ENCODE data around the gene VTI1A.

DNA sequence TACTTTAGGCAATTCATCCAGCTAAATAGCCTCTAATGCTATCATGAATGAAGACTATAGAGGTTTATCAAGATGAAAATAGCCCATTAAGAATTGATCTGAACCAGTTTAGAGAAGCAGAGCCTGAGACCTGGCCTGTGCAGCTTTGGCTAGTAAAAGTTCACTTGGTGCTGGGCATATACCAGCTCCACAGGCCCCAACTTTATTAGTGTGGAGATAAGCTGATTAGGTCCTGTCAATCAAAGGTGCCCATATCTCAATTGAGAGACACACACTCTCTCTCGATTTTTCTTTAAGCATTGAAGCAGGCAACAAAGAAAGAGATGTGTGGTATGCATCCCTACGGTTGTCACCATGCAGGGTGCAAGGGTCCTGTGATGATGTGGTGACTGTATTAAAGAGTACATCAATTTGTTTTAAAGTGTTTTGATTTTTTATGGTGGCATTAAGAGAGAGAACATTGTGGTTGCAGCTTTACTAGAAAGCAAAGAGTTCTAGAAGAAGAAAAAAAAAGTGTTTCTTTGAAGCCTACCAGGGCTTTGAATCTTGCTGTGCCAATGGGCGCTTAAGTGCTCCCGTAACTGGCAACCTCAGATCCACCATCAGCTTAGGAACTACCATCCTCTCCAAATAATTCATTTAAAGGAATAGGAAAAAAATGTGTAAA, 111.6 kb downstream of the VTI1A start:
- TF ChIP-seq FUS (optimal IDR thresholded peaks at IDR 0.05; ENCODE audit: low read depth, low read length) (no peak), CCAR2 (IDR thresholded peaks at IDR 0.05; ENCODE audit: low read depth, low read length) (no peak), TBP (optimal IDR thresholded peaks at IDR 0.05; ENCODE audit: low read depth, low read length) (no peak), ETV5 (CRISPR knock-in tag; IDR thresholded peaks at IDR 0.05; ENCODE audit: low read depth) (no peak), POLR2AphosphoS5 (IDR thresholded peaks at IDR 0.05; ENCODE audit: control insufficient read depth, insufficient read depth, low read depth, low read length) (no peak), ZNF3 (CRISPR knock-in tag; IDR thresholded peaks at IDR 0.05) (no peak)
- TF ChIP-seq, protein P1, sequence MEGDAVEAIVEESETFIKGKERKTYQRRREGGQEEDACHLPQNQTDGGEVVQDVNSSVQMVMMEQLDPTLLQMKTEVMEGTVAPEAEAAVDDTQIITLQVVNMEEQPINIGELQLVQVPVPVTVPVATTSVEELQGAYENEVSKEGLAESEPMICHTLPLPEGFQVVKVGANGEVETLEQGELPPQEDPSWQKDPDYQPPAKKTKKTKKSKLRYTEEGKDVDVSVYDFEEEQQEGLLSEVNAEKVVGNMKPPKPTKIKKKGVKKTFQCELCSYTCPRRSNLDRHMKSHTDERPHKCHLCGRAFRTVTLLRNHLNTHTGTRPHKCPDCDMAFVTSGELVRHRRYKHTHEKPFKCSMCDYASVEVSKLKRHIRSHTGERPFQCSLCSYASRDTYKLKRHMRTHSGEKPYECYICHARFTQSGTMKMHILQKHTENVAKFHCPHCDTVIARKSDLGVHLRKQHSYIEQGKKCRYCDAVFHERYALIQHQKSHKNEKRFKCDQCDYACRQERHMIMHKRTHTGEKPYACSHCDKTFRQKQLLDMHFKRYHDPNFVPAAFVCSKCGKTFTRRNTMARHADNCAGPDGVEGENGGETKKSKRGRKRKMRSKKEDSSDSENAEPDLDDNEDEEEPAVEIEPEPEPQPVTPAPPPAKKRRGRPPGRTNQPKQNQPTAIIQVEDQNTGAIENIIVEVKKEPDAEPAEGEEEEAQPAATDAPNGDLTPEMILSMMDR (IDR thresholded peaks at IDR 0.05 in 2 of 3, conservative IDR thresholded peaks at IDR 0.05 in 1 of 3; ENCODE audit: insufficient read depth in 2 of 3, low read depth in 1 of 3, low read length in 3 of 3), result no peak

All from K562 (cell line).